Choroid plexus epithelial cell (primary cell): Measurements from ENCODE around the gene ZNF280D.
A peak's percentile ranks its signal among the peaks of the same experiment; 100 is the strongest.

ENCODE experiments used
- DNase-seq: peaks from one replicate; pipeline ENCODE4 v3.0.0-alpha.2; 2010; ENCODE audit warnings: low read depth
- H3K4me3 ChIP-seq: 2 replicates; pipeline ENCODE4 v1.5.1; 2011; ENCODE audit warnings: low read depth, mild to moderate bottlenecking, control low read depth, low read length, moderate library complexity
- CTCF ChIP-seq: conservative IDR thresholded peaks from 2 replicates; pipeline ENCODE4 v1.5.1; 2011; ENCODE audit warnings: low read depth, mild to moderate bottlenecking, control low read depth, inconsistent platforms, low read length, moderate library complexity

The ZNF280D gene

GRCh38 chr15:56744701-56745683 lies 11.7 kb upstream of the ZNF280D start:
- peak; percentile 52 for DNase-seq
- TF ChIP-seq CTCF: no peak
- H3K4me3 ChIP-seq: no peak overlapping the region

GRCh38 chr15:56741541-56741940 lies 8.2 kb upstream of the ZNF280D start:
- no peak for DNase-seq
- no peak overlapping the region for H3K4me3 ChIP-seq
- TF ChIP-seq CTCF: no peak

GRCh38 chr15:56739964-56740640 lies 6.8 kb upstream of the ZNF280D start:
- no peak overlapping the region for H3K4me3 ChIP-seq
- TF ChIP-seq CTCF: peak; percentile 31
- DNase-seq: no peak

GRCh38 chr15:56739474-56739873 lies 6.2 kb upstream of the ZNF280D start:
- peak; percentile 25 for TF ChIP-seq CTCF
- DNase-seq: no peak
- no peak overlapping the region for H3K4me3 ChIP-seq

GRCh38 chr15:56737791-56738190 lies 4.5 kb upstream of the ZNF280D start:
- no peak for TF ChIP-seq CTCF
- DNase-seq: no peak
- H3K4me3 ChIP-seq: no peak overlapping the region

GRCh38 chr15:56736881-56737707 lies 3.8 kb upstream of the ZNF280D start:
- no peak for TF ChIP-seq CTCF
- DNase-seq: no peak
- no peak overlapping the region for H3K4me3 ChIP-seq
